ENCODE data around the gene PRICKLE2.

DNA sequence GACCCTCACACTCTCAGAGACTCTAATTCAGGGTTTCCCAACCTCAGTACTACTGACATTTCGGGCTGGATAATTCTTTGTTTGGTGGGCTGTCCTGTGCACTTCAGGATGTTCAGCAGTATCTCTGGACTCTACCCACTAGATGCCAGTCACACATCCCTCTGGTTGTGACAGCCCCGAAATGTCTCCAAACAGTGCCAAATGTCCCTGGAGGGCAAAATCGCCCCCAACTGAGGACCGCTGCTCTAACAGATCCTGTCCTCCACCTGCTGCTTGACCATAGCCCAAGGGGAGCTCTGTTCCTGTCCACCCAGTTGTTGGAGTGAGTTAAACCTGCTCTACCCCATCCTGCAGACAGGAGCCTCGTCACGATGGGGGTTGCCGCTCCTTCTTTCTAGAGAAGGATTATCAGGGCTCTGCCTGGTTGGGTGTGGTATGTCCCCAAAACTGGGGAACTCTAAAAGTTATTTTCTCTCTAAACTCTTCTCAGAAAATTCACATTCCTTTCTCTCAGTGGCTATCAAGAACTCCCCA is 116.4 kb downstream of the PRICKLE2 start:
- TF ChIP-seq, protein P1, sequence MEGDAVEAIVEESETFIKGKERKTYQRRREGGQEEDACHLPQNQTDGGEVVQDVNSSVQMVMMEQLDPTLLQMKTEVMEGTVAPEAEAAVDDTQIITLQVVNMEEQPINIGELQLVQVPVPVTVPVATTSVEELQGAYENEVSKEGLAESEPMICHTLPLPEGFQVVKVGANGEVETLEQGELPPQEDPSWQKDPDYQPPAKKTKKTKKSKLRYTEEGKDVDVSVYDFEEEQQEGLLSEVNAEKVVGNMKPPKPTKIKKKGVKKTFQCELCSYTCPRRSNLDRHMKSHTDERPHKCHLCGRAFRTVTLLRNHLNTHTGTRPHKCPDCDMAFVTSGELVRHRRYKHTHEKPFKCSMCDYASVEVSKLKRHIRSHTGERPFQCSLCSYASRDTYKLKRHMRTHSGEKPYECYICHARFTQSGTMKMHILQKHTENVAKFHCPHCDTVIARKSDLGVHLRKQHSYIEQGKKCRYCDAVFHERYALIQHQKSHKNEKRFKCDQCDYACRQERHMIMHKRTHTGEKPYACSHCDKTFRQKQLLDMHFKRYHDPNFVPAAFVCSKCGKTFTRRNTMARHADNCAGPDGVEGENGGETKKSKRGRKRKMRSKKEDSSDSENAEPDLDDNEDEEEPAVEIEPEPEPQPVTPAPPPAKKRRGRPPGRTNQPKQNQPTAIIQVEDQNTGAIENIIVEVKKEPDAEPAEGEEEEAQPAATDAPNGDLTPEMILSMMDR (IDR thresholded peaks at IDR 0.05) = no peak
- no peak for TF ChIP-seq POLR2A (IDR thresholded peaks at IDR 0.05)
